ENCODE data around the gene ST6GAL2.

GRCh38 chr2:106853631-106854030, 32.3 kb downstream of the ST6GAL2 start:
- TF ChIP-seq CTCF (IDR thresholded peaks at IDR 0.05; ENCODE audit: low read depth, low read length, poor library complexity, severe bottlenecking), result no peak
- no peak for TF ChIP-seq EZH2phosphoT487 (IDR thresholded peaks at IDR 0.05; ENCODE audit: borderline replicate concordance, low read length)

All from DOHH2 (cell line).